Trophoblast cell (in vitro differentiated cells and primary cell): ENCODE data around the gene KRTAP1-4.
"Not testable (repeated sequence)": the region's sequence is repeated elsewhere in the genome, so short reads cannot be mapped to it uniquely, and the experiment has no call there.

Source experiments
- DNase-seq, 2 donors: peaks; one replicate each; pipeline ENCODE4 v3.0.0-alpha.2; 2016
- H2AFZ ChIP-seq: 2 replicates; pipeline ENCODE4 v1.6.1; 2013; ENCODE audit warnings: low read length, moderate library complexity, mild to moderate bottlenecking; ENCODE audit not compliant: insufficient read depth, poor library complexity
- H2AK5ac ChIP-seq: 2 replicates; pipeline ENCODE4 v1.6.1; 2013; ENCODE audit warnings: mild to moderate bottlenecking, low read length
- H2BK120ac ChIP-seq: 2 replicates; pipeline ENCODE4 v1.6.1; 2013; ENCODE audit warnings: low read length, mild to moderate bottlenecking, moderate library complexity; ENCODE audit not compliant: insufficient read depth, poor library complexity
- H2BK12ac ChIP-seq: 2 replicates; pipeline ENCODE4 v1.6.1; 2013; ENCODE audit warnings: mild to moderate bottlenecking, low read length, moderate library complexity
- H2BK5ac ChIP-seq: 2 replicates; pipeline ENCODE4 v1.6.1; 2013; ENCODE audit warnings: low read length, low read depth, moderate library complexity, mild to moderate bottlenecking; ENCODE audit not compliant: poor library complexity
- H3K14ac ChIP-seq: 2 replicates; pipeline ENCODE4 v1.6.1; 2013; ENCODE audit warnings: mild to moderate bottlenecking, low read length
- H3K18ac ChIP-seq: 2 replicates; pipeline ENCODE4 v1.6.1; 2013; ENCODE audit warnings: mild to moderate bottlenecking, low read length
- H3K23ac ChIP-seq: 2 replicates; pipeline ENCODE4 v1.6.1; 2013; ENCODE audit warnings: low read length
- H3K27ac ChIP-seq: 2 replicates; pipeline ENCODE4 v1.5.1; 2013; ENCODE audit warnings: low read depth, mild to moderate bottlenecking, inconsistent platforms, low read length, moderate library complexity
- H3K27me3 ChIP-seq: 2 replicates; pipeline ENCODE4 v1.6.1; 2013; ENCODE audit warnings: inconsistent platforms, mild to moderate bottlenecking, low read length, moderate library complexity; ENCODE audit not compliant: insufficient read depth
- H3K36me3 ChIP-seq, 2 experiments: 1 replicate in 1 of 2; 2 replicates in 1 of 2; pipeline ENCODE4 v1.6.1; 2013; ENCODE audit warnings: low read length in 2 of 2, mild to moderate bottlenecking in 2 of 2, moderate library complexity in 1 of 2; ENCODE audit not compliant: insufficient read depth in 2 of 2, control insufficient read depth in 1 of 2
- H3K4ac ChIP-seq: 2 replicates; pipeline ENCODE4 v1.6.1; 2013; ENCODE audit warnings: low read depth, mild to moderate bottlenecking, low read length, moderate library complexity
- H3K4me1 ChIP-seq, 2 experiments: 1 replicate in 1 of 2; 2 replicates in 1 of 2; pipeline ENCODE4 v1.6.1; 2013; ENCODE audit warnings: low read length in 2 of 2, mild to moderate bottlenecking in 2 of 2, moderate library complexity in 1 of 2; ENCODE audit not compliant: insufficient read depth in 2 of 2, control insufficient read depth in 1 of 2
- H3K4me2 ChIP-seq: 2 replicates; pipeline ENCODE4 v1.6.1; 2013; ENCODE audit warnings: inconsistent platforms, mild to moderate bottlenecking, low read length, moderate library complexity
- H3K4me3 ChIP-seq: 2 replicates; pipeline ENCODE4 v1.5.1; 2013; ENCODE audit warnings: mild to moderate bottlenecking, low read depth, low read length, inconsistent platforms
- H3K79me1 ChIP-seq: one replicate; pipeline ENCODE4 v1.6.1; 2013; ENCODE audit warnings: low read length
- H3K79me2 ChIP-seq: 2 replicates; pipeline ENCODE4 v1.6.1; 2013; ENCODE audit warnings: low read length, mild to moderate bottlenecking; ENCODE audit not compliant: control insufficient read depth, insufficient read depth, poor library complexity
- H3K9ac ChIP-seq: 2 replicates; pipeline ENCODE4 v1.6.1; 2013; ENCODE audit warnings: mild to moderate bottlenecking, low read length
- H3K9me3 ChIP-seq: 2 replicates; pipeline ENCODE4 v1.6.1; 2013; ENCODE audit warnings: low read depth, mild to moderate bottlenecking, control low read depth, inconsistent platforms, low read length; ENCODE audit not compliant: insufficient read depth
- H4K12ac ChIP-seq: 2 replicates; pipeline ENCODE4 v1.6.1; 2013; ENCODE audit warnings: low read depth, mild to moderate bottlenecking, low read length, moderate library complexity
- H4K8ac ChIP-seq: 2 replicates; pipeline ENCODE4 v1.6.1; 2013; ENCODE audit warnings: low read depth, mild to moderate bottlenecking, low read length, moderate library complexity
- H4K91ac ChIP-seq: one replicate; pipeline ENCODE4 v1.6.1; 2013; ENCODE audit warnings: low read depth, mild to moderate bottlenecking, low read length, moderate library complexity
- WGBS: extraction: QIAGEN DNeasy Blood & Tissue Kit; methylation state at CpG from one replicate; pipeline ENCODE4 v1.1.7; 2013; ENCODE audit warnings: missing lambda C conversion rate; ENCODE audit not compliant: insufficient read length, insufficient coverage; ENCODE audit errors: extremely low coverage; 5-methylcytosine and 5-hydroxymethylcytosine counted together

KRTAP1-4 gene

GRCh38 chr17:41059276-41060051 is 29.5 kb upstream of the KRTAP1-4 start:
- not testable (repeated sequence) for H3K23ac ChIP-seq, H3K9me3 ChIP-seq, H2AK5ac ChIP-seq, H2BK5ac ChIP-seq, H4K8ac ChIP-seq, H3K4me2 ChIP-seq, H3K4ac ChIP-seq, H3K4me3 ChIP-seq, H3K18ac ChIP-seq, H3K79me2 ChIP-seq, H3K4me1 ChIP-seq, H3K27me3 ChIP-seq, H3K79me1 ChIP-seq, H2AFZ ChIP-seq, H4K12ac ChIP-seq, H3K9ac ChIP-seq, H2BK12ac ChIP-seq, H3K36me3 ChIP-seq, H3K27ac ChIP-seq
- no CpG with 5 or more reads among the region's 31 CpGs for WGBS
- Histone ChIP-seq H3K14ac (peak overlapping the region; percentile 70), H2BK120ac (peak overlapping the region; percentile 51), H4K91ac (peak overlapping the region; percentile 48)
- DNase-seq: peak in 1 of 2 donors; percentile 87

DNA sequence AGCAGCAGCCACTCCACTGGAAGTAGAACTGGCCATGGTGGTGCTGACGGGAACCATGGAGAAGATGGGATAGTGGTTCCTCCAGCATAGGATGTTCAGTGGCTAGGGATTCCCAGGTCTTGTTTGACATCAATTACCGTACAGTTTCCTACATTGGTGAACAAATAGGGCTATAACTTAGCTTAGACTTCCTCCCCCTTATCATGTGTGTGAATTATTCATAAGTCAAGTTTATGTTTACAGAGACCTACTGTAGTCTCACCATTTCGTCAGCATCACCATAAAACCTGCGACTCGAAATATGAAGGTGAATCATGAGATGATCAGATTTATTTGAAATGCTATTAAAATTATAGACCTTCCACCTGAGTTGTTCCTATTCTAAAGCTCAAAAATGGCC is 28.7 kb upstream of the KRTAP1-4 start:
- H2BK120ac ChIP-seq: no peak overlapping the region
- H3K79me2 ChIP-seq: no peaks in the 10 kb centered on the region
- no peak overlapping the region for H2AK5ac ChIP-seq
- no peak overlapping the region for H3K14ac ChIP-seq
- H4K8ac ChIP-seq: no peak overlapping the region
- no peak for DNase-seq
- no peak overlapping the region for H4K91ac ChIP-seq
- no peak overlapping the region for H3K9ac ChIP-seq
- H2BK5ac ChIP-seq: no peak overlapping the region
- H3K9me3 ChIP-seq: no peaks in the 10 kb centered on the region
- H3K27me3 ChIP-seq: no peaks in the 10 kb centered on the region
- H3K36me3 ChIP-seq: no peaks in the 10 kb centered on the region
- WGBS: no CpG with 5 or more reads among the region's 5 CpGs
- no peaks in the 10 kb centered on the region for H3K79me1 ChIP-seq
- H3K4me2 ChIP-seq: no peak overlapping the region
- H3K23ac ChIP-seq: no peak overlapping the region
- no peak overlapping the region for H3K27ac ChIP-seq
- H3K4me3 ChIP-seq: no peak overlapping the region
- H3K18ac ChIP-seq: no peak overlapping the region
- H3K4ac ChIP-seq: no peak overlapping the region
- no peak overlapping the region for H2AFZ ChIP-seq
- H4K12ac ChIP-seq: no peak overlapping the region
- H3K4me1 ChIP-seq: peaks cover 3 to 6% of the 10 kb centered on the region in 2 experiments
- H2BK12ac ChIP-seq: no peak overlapping the region

- H3K79me2 ChIP-seq: no peaks in the 10 kb centered on the region
- H3K36me3 ChIP-seq: no peaks in the 10 kb centered on the region
- H3K23ac ChIP-seq: no peak overlapping the region
- no peak overlapping the region for H3K27ac ChIP-seq
- no peak overlapping the region for H2AFZ ChIP-seq
- no peak overlapping the region for H4K91ac ChIP-seq
- no CpG with 5 or more reads among the region's 1 CpG for WGBS
- H3K18ac ChIP-seq: no peak overlapping the region
- H3K14ac ChIP-seq: no peak overlapping the region
- H4K8ac ChIP-seq: no peak overlapping the region
- H3K79me1 ChIP-seq: no peaks in the 10 kb centered on the region
- no peak overlapping the region for H3K4me3 ChIP-seq
- H2BK5ac ChIP-seq: no peak overlapping the region
- H3K9ac ChIP-seq: no peak overlapping the region
- H2BK120ac ChIP-seq: no peak overlapping the region
- no peak overlapping the region for H3K4ac ChIP-seq
- no peaks in the 10 kb centered on the region for H3K27me3 ChIP-seq
- no peak overlapping the region for H3K4me2 ChIP-seq
- no peak overlapping the region for H4K12ac ChIP-seq
- H3K4me1 ChIP-seq: peaks cover 3 to 6% of the 10 kb centered on the region in 2 experiments
- no peak for DNase-seq
- no peak overlapping the region for H2BK12ac ChIP-seq
- no peak overlapping the region for H2AK5ac ChIP-seq
- H3K9me3 ChIP-seq: no peaks in the 10 kb centered on the region
These were observed 27.6 kb upstream of the KRTAP1-4 start for GRCh38 chr17:41057547-41057946.

- H3K79me2 ChIP-seq, H4K12ac ChIP-seq, H3K27ac ChIP-seq, H3K9me3 ChIP-seq, DNase-seq, H3K14ac ChIP-seq, H4K8ac ChIP-seq, H3K36me3 ChIP-seq, H3K18ac ChIP-seq, H2AFZ ChIP-seq, H3K4me1 ChIP-seq, H4K91ac ChIP-seq, H3K27me3 ChIP-seq, H3K23ac ChIP-seq, H3K4me3 ChIP-seq, H3K79me1 ChIP-seq, H3K9ac ChIP-seq, H2BK12ac ChIP-seq, H2AK5ac ChIP-seq, H2BK5ac ChIP-seq, H3K4me2 ChIP-seq, H3K4ac ChIP-seq, H2BK120ac ChIP-seq: not testable (repeated sequence)
- WGBS: no CpG with 5 or more reads among the region's 6 CpGs
These were observed 25.1 kb upstream of the KRTAP1-4 start, which contains the start of gene KRTAP2-2 for GRCh38 chr17:41055130-41055529. Gene KRTAP2-2, minus strand, starts transcription at chr17:41055230. Its CDS starts 19 bp downstream, at chr17:41055211.
